ENCODE results near the gene TIA1. TPM values are rescaled to one million over a fixed set of nuclear protein-coding genes. Genes with fewer than 3 reads are reported as not detected.
"Not testable (repeated sequence)": the region's sequence is repeated elsewhere in the genome, so short reads cannot be mapped to it uniquely, and the experiment has no call there.

The TIA1 gene
- polyA plus RNA-seq, 2 donors: 22.8 to 51.3 TPM

DNA sequence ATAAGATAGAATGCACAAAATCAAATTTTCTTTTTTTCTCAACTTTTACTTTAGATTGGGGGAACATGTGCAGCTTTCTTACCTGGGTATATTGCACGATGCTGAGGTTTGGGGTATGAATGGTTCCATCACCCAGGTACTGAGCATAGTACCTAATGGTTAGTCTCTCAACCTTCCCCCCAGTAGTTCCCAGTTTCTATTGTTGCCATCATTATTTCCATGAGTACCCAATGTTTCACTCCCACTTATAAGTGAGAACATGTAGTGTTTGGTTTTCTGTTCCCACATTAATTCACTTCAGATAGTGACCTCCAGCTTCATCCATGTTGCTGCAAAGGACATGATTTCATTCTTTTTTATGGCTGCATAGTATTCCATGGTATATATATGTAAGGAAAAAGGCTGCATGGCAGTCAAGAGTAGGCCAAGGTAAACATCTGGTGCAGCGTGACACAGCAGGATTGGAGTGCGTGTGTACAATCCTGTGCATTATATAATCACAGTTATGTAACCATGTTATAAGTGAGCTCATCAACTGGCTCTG, 47.1 kb downstream of the TIA1 start:
- H3K4me1 ChIP-seq (ENCODE audit: control insufficient read depth in 2 of 2, insufficient read depth in 2 of 2, low read length in 1 of 2): peaks cover 0 to 2% of the 10 kb centered on the region in 2 donors
- H3K27me3 ChIP-seq (ENCODE audit: control insufficient read depth in 1 of 2, insufficient read depth in 2 of 2, low read length in 2 of 2): no peaks in the 10 kb centered on the region
- H3K9me3 ChIP-seq (ENCODE audit: control insufficient read depth in 2 of 2, insufficient read depth in 1 of 2, low read depth in 1 of 2, low read length in 1 of 2): no peaks in the 10 kb centered on the region
- H3K36me3 ChIP-seq (ENCODE audit: control insufficient read depth in 2 of 2, insufficient read depth in 2 of 2, low read length in 1 of 2): no peaks in the 10 kb centered on the region
- no peak overlapping the region for H3K4me3 ChIP-seq (ENCODE audit: low read depth in 1 of 2, low read length in 2 of 2)
- no peak overlapping the region for H3K27ac ChIP-seq (ENCODE audit: low read depth in 2 of 2, low read length in 1 of 2)
- WGBS, 2 donors: 67 to 81% methylated on average over 3 of the region's 3 CpGs

DNA sequence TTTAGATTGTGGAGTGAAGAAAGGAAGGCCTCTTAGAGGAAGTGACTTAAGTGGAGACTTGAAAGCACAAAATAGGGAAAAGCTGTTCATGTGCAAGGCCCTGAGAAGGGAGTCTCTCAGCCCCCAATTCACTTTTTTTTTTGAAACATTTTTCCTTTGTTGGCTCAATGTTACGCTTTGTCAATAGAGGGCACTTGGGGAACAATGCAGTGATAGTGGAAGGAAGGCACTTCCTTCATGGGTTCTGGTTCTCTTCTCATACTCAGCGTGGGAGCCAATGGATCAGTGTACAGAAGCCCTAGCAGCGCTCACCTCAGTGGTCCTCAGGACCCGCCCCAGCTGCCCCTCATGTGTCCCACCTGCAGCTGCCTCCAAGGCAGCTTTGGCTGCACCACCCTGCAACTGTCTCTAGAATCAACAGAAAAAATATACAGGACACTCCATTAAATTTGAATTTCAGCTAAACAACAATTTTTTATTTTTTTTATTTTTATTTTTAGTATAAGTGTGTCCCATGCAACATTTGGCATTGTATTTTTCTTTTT, 49.0 kb downstream of the TIA1 start:
- WGBS, 2 donors: 84 to 89% methylated on average over 4 of the region's 4 CpGs
- H3K27me3 ChIP-seq (ENCODE audit: control insufficient read depth in 1 of 2, insufficient read depth in 2 of 2, low read length in 2 of 2): no peaks in the 10 kb centered on the region

DNA sequence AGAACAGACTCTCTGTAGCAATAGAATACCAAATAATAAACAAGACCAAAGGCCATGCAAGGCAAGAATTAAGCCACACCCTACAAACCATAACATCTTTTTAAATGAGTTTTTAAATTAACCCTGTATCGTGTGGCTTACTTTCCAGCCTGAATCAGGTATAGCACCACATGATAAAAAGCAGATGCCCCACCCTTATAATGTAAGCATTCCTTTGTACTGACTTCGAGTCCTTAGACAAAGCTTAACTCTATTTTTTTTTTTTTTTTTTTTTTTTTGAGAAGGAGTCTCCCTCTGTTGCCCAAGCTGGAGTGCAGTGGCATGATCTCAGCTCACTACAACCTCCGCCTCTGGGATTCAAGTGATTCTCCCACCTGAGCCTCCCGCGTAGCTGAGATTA, 55.9 kb downstream of the TIA1 start:
- peak overlapping the region in 1 of 2 donors; percentile 10 for H3K27ac ChIP-seq (ENCODE audit: low read depth in 2 of 2, low read length in 1 of 2)
- H3K4me1 ChIP-seq (ENCODE audit: control insufficient read depth in 2 of 2, insufficient read depth in 2 of 2, low read length in 1 of 2): no peaks in the 10 kb centered on the region
- 77 to 81% methylated on average over 5 of the region's 5 CpGs for whole genome bisulfite sequencing, 2 donors
- H3K9me3 ChIP-seq (ENCODE audit: control insufficient read depth in 2 of 2, insufficient read depth in 1 of 2, low read depth in 1 of 2, low read length in 1 of 2): no peaks in the 10 kb centered on the region
- H3K27me3 ChIP-seq (ENCODE audit: control insufficient read depth in 1 of 2, insufficient read depth in 2 of 2, low read length in 2 of 2): no peaks in the 10 kb centered on the region
- H3K4me3 ChIP-seq (ENCODE audit: low read depth in 1 of 2, low read length in 2 of 2): no peak overlapping the region
- no peaks in the 10 kb centered on the region for H3K36me3 ChIP-seq (ENCODE audit: control insufficient read depth in 2 of 2, insufficient read depth in 2 of 2, low read length in 1 of 2)

More for the DNA sequence above, 49.0 kb downstream of the TIA1 start:
- H3K9me3 ChIP-seq (ENCODE audit: control insufficient read depth in 2 of 2, insufficient read depth in 1 of 2, low read depth in 1 of 2, low read length in 1 of 2): no peaks in the 10 kb centered on the region
- no peak overlapping the region for H3K27ac ChIP-seq (ENCODE audit: low read depth in 2 of 2, low read length in 1 of 2)
- H3K4me3 ChIP-seq (ENCODE audit: low read depth in 1 of 2, low read length in 2 of 2): no peak overlapping the region
- no peaks in the 10 kb centered on the region for H3K36me3 ChIP-seq (ENCODE audit: control insufficient read depth in 2 of 2, insufficient read depth in 2 of 2, low read length in 1 of 2)
- peaks cover 0 to 2% of the 10 kb centered on the region in 2 donors for H3K4me1 ChIP-seq (ENCODE audit: control insufficient read depth in 2 of 2, insufficient read depth in 2 of 2, low read length in 1 of 2)

DNA sequence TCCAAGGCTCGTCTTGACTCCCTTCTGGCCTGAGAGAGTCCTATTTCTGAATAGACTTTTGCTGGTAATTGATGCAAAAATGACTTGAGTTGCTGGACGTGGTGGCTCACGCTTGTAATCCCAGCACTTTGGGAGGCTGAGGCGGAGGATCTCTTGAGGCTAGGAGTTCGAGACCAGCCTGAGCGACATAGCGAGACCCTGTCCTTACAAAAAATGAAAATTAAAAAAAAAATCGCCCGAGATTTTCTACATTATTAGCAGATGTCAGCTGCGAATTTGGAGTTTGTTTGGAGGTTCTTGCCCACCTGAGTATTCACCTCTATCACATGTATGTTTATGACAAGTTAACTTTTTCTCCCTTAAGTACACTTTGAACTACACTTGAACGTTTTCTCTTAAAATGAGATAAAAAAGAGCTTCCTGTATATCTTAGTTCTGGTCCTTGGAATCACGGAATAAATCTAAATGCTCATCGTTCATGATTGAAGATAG, 57.1 kb downstream of the TIA1 start:
- WGBS, 2 donors: 71 to 72% methylated on average over 13 of the region's 13 CpGs
- peak overlapping the region; percentile 69 to 96 for H3K4me3 ChIP-seq (ENCODE audit: low read depth in 1 of 2, low read length in 2 of 2)

DNA sequence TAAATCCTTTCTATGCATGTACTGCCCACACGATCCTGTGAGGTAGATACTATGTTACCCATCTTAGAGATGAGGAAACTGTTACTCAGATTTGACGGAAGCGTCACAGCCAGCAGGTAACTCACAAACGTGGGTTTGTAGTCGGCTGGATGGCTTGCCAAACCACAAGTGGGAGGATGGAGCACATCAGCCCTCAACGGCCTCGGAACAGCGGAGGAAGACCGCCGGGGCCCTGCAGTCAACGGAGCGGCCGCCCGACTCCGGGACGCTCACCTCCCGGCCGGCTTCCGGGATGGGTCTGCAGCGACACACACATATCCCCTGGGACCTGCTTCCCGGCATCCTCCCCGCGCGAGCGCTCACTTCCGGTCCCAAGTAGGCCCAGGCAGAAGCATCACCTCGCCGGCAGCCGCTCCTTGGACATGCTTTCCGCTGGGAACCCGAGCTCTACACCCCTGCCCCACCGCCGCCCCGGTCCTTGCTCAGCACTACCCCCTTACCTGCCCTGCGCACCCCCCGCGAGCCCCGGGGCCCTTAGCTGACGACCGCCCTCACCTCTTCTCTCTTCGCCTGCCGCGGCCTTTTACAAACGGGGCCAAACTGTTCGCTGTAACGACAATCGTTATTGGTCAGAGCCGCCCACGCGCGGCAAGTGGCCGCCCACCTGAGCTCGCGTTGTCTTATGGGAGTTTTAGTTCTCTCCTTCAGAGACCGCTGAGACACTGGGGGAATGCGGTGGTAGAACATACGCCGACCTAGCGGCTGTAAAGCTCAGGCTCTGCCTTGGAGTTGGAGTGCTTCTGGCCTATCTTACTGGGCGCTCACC, 57.8 kb downstream of the TIA1 start, which contains the start of gene C2orf42:
TSS of gene C2orf42 (minus strand) at position 602 of the 826 bp plus-strand sequence. CDS start 9,034 bp downstream, outside the sequence.
- 1% methylated on average over 57 to 60 of the region's 60 CpGs for WGBS, 2 donors
- Histone ChIP-seq H3K27me3 (ENCODE audit: control insufficient read depth in 1 of 2, insufficient read depth in 2 of 2, low read length in 2 of 2) (no peaks in the 10 kb centered on the region), H3K9me3 (ENCODE audit: control insufficient read depth in 2 of 2, insufficient read depth in 1 of 2, low read depth in 1 of 2, low read length in 1 of 2) (no peaks in the 10 kb centered on the region), H3K4me3 (ENCODE audit: low read depth in 1 of 2, low read length in 2 of 2) (peak within 1 kb of the TSS; percentile 69 to 96), H3K27ac (ENCODE audit: low read depth in 2 of 2, low read length in 1 of 2) (peak within 1 kb of the TSS; percentile 97 to 100), H3K4me1 (ENCODE audit: control insufficient read depth in 2 of 2, insufficient read depth in 2 of 2, low read length in 1 of 2) (no peaks in the 10 kb centered on the region), H3K36me3 (ENCODE audit: control insufficient read depth in 2 of 2, insufficient read depth in 2 of 2, low read length in 1 of 2) (no peaks in the 10 kb centered on the region)

More for the DNA sequence above, 57.1 kb downstream of the TIA1 start:
- Histone ChIP-seq H3K27ac (ENCODE audit: low read depth in 2 of 2, low read length in 1 of 2) (peak overlapping the region; percentile 97 to 100), H3K9me3 (ENCODE audit: control insufficient read depth in 2 of 2, insufficient read depth in 1 of 2, low read depth in 1 of 2, low read length in 1 of 2) (no peaks in the 10 kb centered on the region), H3K36me3 (ENCODE audit: control insufficient read depth in 2 of 2, insufficient read depth in 2 of 2, low read length in 1 of 2) (no peaks in the 10 kb centered on the region), H3K27me3 (ENCODE audit: control insufficient read depth in 1 of 2, insufficient read depth in 2 of 2, low read length in 2 of 2) (no peaks in the 10 kb centered on the region), H3K4me1 (ENCODE audit: control insufficient read depth in 2 of 2, insufficient read depth in 2 of 2, low read length in 1 of 2) (no peaks in the 10 kb centered on the region)

DNA sequence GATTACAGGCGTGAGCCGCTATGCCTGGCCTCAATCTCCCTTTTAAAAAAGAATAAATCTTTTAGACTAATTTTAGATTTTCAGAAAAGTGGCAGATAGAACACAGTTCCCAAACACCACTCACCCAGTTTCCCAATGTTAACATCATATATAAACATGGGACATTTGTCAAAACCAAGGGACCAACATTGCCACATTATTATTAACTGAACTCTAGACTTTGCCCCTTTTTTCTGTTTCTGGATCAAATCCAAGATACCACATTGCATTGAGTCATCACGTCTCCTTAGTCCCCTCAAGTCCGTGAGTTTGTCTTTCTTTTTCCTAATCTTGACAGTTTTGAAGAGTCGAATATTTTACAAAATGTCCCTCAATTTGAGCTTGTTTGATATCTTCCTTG, 60.0 kb downstream of the TIA1 start:
- Histone ChIP-seq H3K36me3 (ENCODE audit: control insufficient read depth in 2 of 2, insufficient read depth in 2 of 2, low read length in 1 of 2) (no peaks in the 10 kb centered on the region), H3K27ac (ENCODE audit: low read depth in 2 of 2, low read length in 1 of 2) (no peak overlapping the region), H3K4me3 (ENCODE audit: low read depth in 1 of 2, low read length in 2 of 2) (no peak overlapping the region), H3K4me1 (ENCODE audit: control insufficient read depth in 2 of 2, insufficient read depth in 2 of 2, low read length in 1 of 2) (no peaks in the 10 kb centered on the region), H3K27me3 (ENCODE audit: control insufficient read depth in 1 of 2, insufficient read depth in 2 of 2, low read length in 2 of 2) (no peaks in the 10 kb centered on the region), H3K9me3 (ENCODE audit: control insufficient read depth in 2 of 2, insufficient read depth in 1 of 2, low read depth in 1 of 2, low read length in 1 of 2) (no peaks in the 10 kb centered on the region)
- WGBS, 2 donors: 74 to 81% methylated on average over 5 of the region's 5 CpGs

DNA sequence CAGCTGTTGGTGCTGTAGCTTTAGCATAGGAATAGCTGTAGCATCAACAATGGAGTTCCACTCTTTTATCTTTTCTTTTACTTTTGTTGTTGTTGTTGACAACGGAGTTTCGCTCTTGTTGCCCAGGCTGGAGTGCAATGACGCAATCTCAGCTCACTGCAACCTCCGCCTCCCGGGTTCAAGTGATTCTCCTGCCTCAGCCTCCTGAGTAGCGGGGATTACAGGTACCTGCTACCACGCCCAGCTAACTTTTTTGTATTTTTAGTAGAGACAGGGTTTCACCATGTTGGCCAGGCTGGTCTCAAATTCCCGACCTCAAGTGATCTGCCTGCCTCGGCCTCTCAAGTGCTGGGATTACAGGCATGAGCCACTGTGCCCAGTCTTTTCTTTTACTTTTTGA, 61.3 kb downstream of the TIA1 start:
- H3K4me1 ChIP-seq (ENCODE audit: control insufficient read depth in 2 of 2, insufficient read depth in 2 of 2, low read length in 1 of 2); H3K9me3 ChIP-seq (ENCODE audit: control insufficient read depth in 2 of 2, insufficient read depth in 1 of 2, low read depth in 1 of 2, low read length in 1 of 2); H3K36me3 ChIP-seq (ENCODE audit: control insufficient read depth in 2 of 2, insufficient read depth in 2 of 2, low read length in 1 of 2); H3K27me3 ChIP-seq (ENCODE audit: control insufficient read depth in 1 of 2, insufficient read depth in 2 of 2, low read length in 2 of 2); H3K27ac ChIP-seq (ENCODE audit: low read depth in 2 of 2, low read length in 1 of 2); H3K4me3 ChIP-seq (ENCODE audit: low read depth in 1 of 2, low read length in 2 of 2): not testable (repeated sequence)
- WGBS, 2 donors: 90 to 93% methylated on average over 9 of the region's 9 CpGs

DNA sequence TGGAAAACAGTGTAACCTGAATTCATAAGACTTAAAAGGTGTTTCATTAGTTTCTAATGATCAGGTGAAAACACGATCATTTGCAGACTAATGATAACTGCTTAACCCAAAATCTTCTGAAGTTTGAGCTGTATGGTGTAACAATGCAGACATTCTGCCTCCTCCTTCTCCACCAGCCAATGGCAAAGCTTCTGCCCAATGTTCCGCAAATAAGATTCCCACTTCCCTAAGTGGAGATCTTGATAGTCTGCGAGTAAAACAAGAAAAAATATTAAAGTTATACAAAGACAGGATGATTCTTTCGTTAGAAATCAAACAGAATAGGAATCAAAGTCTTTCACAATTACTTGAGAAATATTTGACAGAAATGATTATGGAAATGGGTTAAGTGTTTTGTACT, 65.7 kb downstream of the TIA1 start:
- no peaks in the 10 kb centered on the region for H3K9me3 ChIP-seq (ENCODE audit: control insufficient read depth in 2 of 2, insufficient read depth in 1 of 2, low read depth in 1 of 2, low read length in 1 of 2)
- H3K27ac ChIP-seq (ENCODE audit: low read depth in 2 of 2, low read length in 1 of 2): no peak overlapping the region
- H3K36me3 ChIP-seq (ENCODE audit: control insufficient read depth in 2 of 2, insufficient read depth in 2 of 2, low read length in 1 of 2): peaks cover 6 to 8% of the 10 kb centered on the region in 2 donors
- 89 to 91% methylated on average over 4 of the region's 4 CpGs for WGBS, 2 donors
- H3K4me3 ChIP-seq (ENCODE audit: low read depth in 1 of 2, low read length in 2 of 2): no peak overlapping the region
- no peaks in the 10 kb centered on the region for H3K4me1 ChIP-seq (ENCODE audit: control insufficient read depth in 2 of 2, insufficient read depth in 2 of 2, low read length in 1 of 2)
- no peaks in the 10 kb centered on the region for H3K27me3 ChIP-seq (ENCODE audit: control insufficient read depth in 1 of 2, insufficient read depth in 2 of 2, low read length in 2 of 2)

DNA sequence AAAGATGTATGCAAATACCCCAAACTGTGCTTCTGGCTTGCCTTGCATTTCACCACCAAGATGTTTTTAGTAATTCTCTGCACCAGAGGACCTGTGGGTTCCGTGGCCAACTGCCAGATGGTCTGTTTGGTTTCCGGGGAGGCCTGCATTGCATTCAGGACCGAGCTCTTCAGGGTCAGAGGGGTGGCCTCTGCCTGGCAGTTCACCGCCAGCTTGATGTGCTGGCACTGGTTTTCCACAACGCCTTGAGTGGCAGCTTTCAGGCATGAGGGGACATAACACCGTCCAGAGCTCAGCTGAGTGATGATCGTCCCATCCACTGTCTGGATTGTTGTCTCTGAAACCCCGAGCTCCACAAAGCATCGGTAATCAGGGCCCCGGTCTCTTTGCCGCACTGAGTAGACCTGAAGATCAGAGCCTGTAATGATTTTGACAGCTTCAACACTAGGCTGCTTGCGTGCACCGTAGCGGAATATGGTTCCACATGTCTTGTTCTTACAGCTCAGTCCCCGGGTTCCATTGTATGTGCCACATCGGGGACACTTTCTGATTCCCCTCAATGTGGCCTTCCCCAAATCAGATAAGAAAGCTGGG, 67.0 kb downstream of the TIA1 start:
- no peaks in the 10 kb centered on the region for H3K4me1 ChIP-seq (ENCODE audit: control insufficient read depth in 2 of 2, insufficient read depth in 2 of 2, low read length in 1 of 2)
- H3K27ac ChIP-seq (ENCODE audit: low read depth in 2 of 2, low read length in 1 of 2): no peak overlapping the region
- no peaks in the 10 kb centered on the region for H3K27me3 ChIP-seq (ENCODE audit: control insufficient read depth in 1 of 2, insufficient read depth in 2 of 2, low read length in 2 of 2)
- 90 to 91% methylated on average over 16 of the region's 16 CpGs for WGBS, 2 donors
- H3K4me3 ChIP-seq (ENCODE audit: low read depth in 1 of 2, low read length in 2 of 2): no peak overlapping the region
- peaks cover 6 to 8% of the 10 kb centered on the region in 2 donors for H3K36me3 ChIP-seq (ENCODE audit: control insufficient read depth in 2 of 2, insufficient read depth in 2 of 2, low read length in 1 of 2)
- H3K9me3 ChIP-seq (ENCODE audit: control insufficient read depth in 2 of 2, insufficient read depth in 1 of 2, low read depth in 1 of 2, low read length in 1 of 2): no peaks in the 10 kb centered on the region

All from esophagus (tissue), 2 donors.